GM18867 (cell line): ENCODE measurements around the gene SORCS2.

ENCODE experiments used
- ATAC-seq: cut with Tn5 transposase; IDR thresholded peaks from one replicate; pipeline ENCODE4 v1.9.1; 2021; ENCODE audit warnings: mild to moderate bottlenecking, moderate library complexity; ENCODE audit not compliant: unreplicated experiment

Gene SORCS2

DNA sequence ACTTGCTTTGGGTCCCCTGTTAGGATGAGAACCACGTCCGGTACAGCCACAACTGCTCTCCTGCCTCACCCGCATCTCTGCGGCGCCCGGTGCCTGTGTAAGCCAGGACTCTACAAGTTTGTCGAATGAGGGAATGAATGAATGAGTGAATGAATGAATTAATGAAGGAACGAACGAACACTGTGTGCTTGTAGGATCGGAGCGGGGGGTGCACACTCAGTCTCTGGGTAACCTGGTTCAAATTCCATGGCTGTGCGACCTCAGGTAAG lies 443.8 kb downstream of the SORCS2 start:
- ATAC-seq = no peak

DNA sequence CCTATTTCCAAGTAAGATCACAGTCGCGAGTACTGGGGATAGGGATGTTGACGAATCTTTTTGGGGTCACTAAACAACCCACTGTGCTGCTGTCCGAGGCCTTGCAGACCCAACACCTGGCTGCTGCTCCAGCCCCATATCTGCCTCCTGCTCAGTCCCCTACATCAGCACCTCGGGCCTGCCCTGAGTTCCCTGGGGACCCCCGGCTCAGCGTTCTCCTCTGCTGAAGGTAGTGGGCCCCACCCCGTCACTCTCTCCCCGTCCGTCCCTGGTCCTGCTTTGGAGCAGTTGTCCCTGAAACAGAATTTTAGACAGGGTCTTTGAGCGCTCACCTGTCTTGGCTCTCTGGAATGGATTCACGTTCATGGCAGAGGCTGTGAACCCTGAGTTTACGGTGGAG lies 444.8 kb downstream of the SORCS2 start:
- no peak for ATAC-seq

DNA sequence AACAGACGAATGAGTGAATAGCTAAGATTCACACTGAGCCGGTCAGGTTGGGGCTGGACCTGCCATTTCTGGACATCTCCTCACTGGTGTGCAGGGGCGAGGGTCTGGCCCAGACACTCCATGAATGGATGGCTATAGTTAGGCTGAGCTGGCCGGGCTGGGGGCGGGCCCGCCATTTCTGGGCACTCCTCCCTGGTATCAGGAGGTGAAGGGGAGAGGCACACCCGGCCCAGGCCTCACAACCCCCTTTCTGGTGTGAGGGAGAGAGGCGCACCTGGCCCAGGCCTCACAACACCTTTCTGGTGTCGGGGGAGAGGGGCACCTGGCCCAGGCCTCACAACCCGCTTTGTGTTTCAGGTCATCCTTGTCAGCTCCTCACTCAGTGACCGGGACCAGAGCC lies 445.6 kb downstream of the SORCS2 start:
- ATAC-seq = no peak

DNA sequence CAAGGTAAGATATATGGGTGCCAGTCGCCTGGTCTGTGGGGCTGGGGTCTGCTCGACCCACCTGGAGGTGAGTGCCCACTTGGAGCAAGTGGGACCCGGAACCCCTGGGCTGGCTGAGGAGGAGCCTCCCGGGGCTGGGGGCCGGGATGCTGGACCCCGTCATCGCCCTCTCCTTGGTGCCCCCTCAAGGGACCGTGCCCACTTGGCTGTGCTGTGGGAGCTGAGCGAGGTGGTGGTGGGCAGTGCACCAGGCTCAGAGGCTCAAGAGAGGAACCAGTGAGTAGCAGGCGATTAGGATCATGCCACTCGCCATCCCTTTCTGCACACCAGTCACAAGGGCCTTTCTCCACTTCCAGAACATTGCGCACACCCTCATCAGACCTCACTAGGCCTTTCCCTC lies 446.2 kb downstream of the SORCS2 start:
- no peak for ATAC-seq

DNA sequence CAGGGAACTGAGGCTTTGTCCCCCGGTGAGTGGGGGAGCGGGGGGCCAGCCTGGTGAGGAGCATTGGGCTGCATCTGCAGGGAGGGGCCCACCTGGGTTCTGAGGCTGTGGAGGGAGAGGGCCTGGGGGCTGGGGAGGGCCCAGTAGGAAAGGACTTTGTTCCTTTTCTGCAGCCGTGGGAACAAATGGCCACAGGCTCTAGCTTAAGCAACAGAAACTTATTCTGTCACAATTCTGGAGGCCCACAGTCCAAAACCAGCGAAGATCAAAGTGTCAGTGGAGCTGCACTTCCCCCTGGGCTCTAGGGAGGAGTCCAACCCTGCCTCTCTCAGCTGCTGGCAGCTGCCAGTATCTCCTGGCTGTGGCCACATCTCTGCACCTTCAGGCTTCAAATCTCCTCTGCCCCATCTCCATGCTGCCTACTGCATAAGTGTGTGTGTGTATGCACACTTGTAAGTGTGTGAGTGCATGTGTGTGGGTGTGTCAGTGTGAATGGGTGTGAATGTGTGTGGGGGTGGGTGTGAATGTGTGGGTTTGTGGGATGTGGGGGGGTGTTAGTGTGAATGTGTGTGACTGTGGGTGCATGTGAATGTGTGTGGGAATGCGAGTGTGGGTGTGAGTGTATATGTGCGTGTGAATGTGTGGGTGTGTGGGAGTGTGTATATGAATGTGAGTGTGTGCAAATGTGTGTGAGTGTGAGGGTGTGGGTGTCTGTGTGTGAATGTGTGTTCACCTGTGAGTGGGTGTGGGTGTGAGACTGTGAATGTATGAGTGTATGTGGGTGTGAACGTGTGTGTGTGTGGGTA lies 446.8 kb downstream of the SORCS2 start:
- no peak for ATAC-seq

DNA sequence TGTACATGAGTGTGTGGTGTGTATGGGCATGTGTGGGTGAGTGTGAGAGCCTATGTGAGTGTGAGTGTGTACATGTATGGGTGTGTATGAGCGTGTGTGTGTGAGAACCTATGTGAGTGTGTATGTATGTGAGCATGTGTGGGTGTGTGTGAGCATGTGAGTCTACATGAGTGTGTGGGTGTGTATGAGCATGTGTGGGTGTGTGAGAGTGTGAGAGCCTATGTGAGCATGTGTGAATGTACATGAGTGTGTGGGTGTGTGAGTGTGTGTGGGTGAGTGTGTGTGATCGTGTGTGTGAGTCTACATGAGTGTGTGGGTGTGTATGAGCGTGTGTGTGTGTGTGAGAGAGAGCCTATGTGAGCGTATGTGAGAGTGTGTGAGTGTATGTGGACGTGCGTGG lies 447.8 kb downstream of the SORCS2 start:
- ATAC-seq = no peak

DNA sequence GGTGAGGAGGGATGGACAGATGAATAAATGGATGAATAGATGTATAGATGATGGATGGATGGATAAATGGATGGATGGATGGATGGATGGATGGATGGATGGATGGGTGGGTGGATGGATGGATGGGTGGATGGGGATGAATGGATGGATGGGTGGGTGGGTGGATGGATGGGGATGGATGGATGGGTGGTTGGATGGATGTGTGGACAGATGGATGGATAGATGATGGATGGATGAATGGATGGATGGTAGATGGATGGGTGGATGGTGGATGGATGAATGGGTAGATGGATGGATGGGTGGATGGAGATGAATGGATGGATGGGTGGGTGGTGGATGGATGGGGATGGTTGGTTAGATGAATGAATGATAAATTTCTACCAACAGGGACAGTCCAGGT lies 449.4 kb downstream of the SORCS2 start:
- no peak for ATAC-seq

DNA sequence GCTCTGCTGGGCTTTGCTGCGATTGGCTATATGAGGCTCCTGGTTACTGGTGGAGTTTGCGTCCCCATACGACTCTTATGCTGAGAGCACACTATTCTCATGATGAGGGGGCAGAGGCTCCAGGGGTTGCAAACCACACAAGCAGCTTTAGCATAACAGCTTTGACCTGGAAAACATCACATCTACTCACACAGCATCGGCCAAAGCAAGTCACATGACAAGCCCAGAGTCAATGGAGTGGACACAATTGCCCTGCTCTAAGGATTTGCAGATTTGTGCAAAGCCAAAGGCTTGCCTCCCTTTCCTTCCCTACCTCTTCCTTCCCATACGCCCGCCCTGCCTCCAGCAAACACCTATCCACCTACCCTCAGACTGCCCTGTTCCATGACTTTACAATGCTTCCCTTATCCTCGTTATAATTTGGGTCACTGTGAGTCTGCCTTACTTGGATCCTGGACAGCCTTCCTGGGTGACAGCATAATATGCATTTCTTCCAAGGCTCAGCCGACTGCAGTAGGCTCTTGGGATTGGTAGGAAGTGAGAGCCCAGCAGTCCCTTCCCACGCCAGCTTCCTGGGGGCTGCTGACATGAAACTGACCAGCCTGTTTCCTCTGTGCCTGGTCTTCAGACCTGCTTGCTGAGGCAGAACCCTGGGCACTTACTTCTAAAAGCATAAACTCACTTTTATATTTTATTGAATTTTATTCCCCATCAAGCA lies 450.6 kb downstream of the SORCS2 start:
- no peak for ATAC-seq

DNA sequence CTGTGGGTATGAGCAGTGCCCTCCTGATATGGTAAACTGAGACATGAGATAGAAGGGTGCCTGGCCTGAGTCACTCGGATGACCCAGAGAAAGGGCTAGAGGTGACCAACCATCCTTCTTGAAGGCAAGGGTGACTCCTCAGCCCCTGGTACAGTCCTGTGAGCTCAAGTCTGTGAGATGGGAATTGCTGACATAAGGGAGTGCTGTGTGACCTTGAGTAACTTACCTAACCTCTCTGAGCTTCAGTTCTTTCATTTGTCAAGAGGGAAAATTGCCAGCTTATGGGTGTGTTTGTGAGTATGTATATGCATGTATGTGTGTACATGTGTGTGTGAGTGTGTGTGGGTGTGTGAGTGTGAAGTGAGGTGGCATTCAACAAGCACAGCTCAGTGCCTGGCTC lies 452.8 kb downstream of the SORCS2 start:
- no peak for ATAC-seq

DNA sequence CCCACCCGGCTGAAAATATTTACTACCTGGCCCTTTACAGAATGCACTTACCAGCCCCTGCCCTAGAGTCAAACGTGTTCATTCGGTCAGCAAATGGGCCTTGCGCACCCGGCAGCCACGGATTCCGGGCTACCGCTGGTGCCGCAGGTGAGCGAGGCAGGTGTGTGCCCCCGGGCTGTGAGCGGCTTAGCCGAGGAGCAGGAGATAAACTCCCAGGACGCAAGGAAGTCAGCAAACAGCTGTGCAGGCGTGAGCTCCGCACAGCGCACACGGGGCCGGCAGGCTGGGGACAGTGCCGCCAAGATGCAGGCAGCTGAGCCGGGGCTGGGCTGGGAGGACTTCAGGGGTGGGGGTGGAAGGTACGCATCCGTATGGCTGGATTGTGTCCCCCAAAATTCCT lies 453.6 kb downstream of the SORCS2 start:
- no peak for ATAC-seq

DNA sequence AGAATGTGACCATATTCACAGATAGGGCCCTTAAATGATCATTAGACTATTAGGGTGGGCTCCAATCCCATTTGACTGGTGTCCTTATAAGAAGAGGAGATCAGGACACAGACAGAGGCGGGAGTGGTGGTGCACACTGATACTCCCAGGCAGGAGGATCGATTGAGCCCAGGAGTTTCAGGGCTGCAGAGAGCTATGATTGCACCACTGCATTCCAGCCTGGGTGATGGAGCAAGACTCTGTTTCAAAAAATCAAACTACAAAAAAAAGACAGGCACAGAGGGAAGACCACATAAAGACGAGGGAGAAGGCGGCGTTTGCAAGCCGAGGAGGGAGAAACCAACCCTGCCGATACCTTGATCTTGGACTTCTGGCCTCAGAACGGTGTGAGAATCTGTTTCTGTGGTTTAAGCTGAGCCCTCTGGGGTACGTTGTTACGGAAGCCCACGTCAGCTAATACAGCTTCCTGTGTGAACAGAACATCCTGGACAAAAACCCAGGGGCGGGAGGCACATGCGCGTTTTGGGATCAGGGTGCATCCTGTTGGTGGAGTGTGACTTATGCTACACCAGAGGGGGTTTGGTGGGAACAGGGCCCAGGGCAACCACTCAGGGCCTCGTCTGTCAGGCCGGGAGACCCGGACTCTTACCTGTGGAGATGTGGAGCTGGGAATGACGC lies 454.2 kb downstream of the SORCS2 start:
- no peak for ATAC-seq

DNA sequence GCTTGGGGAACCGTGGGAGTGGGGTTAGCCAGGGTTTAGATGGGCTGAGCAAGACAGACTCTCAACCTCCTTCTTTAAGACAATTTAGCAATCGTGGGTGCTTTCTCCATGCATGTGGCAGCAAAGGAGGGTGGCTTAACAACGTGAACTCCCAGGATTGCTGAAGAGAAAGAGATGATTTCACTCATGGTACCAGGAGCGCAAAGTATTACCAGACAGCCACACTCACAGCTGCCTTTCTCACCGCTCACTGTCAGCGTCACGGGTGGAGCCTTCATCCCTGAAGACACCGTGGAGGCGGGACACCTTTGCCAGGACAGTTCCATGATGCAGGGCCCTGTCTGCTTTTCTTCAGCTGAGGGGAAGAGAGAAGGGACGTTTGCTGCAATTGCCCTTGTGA lies 454.8 kb downstream of the SORCS2 start:
- no peak for ATAC-seq

DNA sequence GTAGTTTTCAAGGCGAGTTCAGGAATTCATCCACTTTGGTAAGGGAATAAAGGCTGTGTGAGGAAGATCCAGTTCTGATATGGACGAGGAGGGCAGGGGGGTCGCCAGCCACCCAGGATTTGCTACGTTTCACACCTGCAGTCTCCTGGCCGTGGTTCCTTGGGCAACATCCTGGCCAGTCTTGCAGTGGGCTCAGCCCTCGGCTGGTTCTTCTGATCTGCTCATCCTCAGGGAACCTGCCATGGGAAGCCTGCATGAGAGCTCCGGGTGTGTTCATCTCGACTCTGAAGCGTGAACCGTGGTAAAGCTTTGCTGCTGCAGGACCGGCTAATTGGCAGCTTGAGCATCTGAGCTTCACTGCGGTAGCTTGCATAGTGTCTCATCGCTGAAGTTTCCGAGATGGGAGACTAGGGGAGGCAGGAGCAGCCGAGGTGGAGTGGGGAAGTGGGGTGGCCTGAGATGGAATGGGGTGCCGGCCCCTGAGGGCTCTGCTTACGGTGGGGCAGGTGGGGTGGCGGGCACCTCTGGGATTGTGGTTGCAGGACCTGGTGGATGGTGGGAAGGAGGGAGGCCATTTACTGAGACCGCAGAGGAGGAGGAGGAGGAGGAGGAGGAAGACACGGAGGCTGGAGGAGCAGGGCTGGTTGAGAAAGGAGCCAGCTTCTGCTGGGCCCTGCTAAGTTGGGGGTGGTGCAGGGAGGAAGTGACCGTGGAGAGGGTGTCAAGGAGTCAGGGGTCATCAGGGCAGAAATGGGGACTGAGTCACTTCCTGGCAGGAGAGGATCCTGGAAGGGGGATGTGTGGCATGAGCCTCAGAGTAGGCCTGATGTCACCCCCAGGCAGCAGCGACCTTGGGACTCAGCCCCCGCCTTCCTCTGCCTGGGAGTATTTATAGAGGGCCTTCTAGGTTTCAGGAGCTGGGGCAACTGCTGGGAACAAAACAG lies 455.5 kb downstream of the SORCS2 start:
- ATAC-seq = no peak

DNA sequence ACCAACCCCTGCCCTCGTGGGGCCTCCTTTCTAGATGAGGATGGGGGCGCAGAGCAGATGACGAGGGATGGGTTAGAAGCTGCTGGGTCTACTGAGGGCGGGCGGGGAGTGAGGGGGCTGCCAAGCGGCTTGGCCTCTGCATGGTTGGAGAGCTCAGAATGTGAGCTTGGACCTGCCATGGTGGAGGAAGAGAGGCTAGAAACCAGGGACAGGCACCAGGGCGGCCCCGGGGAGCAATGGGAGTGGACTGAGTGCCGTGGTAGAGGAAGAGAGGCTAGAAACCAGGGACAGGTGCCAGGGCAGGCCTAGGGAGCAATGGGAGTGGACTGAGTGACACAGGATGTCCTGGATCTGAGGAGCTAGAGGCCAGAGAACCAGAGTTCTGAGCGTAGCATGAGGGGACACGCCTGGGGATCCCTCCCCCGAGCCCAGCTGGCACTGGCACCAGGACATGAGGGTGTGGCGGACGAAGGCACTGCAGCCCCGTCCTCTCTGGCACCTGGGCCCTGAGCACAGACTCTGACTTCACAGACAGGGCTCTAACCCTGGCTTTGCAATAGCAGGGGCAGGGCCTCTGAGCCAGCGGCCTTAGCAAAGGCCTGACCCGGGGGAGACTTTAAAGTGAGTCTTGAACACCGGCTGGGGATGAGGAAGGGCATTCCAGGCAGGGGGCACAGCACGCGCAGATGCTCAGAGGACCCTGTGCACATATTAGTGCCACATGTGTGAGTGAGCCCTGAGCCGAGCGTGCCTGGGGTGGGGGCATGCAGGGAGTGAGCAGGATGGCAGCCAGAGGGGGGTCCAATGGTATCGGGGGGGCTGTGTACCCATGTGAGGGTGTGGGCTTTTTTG lies 456.4 kb downstream of the SORCS2 start:
- no peak for ATAC-seq

DNA sequence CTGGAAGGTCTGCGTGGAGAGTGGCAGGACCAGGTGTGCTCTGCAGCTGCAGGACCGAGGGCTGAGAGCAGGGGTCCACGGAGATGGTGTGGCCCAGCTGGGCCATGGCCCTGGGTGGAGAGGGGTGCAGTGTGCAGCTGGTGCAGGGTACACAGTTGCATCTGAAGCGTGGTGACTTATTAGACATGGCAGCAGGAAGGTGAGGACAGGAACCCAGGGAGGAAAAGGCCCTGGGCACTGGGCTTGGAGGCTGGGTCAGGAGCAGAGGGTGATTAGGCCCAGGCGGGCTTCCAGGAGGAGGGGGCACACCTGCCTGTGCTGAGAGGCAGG lies 457.0 kb downstream of the SORCS2 start:
- no peak for ATAC-seq

DNA sequence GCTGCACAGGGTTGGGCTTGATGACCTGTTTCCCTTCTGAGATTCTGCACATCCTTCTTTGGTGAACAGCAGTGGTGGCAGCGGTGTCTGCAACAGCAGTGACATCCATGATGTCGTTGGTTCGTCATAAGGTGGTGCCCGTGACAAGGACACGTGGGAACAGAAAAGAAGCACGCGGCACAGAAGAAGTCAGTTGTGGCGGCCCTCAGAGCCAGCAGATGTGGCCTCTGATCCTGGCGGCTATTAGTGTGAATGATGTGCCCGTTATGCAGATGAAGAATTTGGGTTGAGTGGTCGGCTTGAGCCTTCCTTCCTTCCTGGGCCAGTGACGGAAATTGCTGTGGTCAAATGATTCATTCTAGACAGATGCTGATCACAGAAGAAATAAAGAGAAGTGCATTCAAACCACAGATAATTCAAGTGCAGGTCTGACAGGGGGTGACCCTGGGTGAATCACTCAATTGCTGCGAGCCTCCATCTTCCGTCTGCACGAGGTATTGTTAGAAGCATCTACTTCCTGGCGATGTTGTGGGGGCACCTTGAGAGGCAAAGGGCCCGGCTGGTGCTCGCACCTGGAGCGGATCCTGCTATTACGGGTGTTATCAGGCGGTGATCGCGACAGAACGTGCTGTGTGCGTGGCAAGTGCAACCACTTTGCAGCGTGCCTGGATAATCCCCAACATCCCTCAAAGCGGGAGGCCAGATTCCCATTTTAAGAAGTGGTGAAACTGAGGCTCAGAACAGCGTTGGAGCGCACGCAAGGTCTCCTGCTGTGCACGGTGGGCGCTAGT lies 457.6 kb downstream of the SORCS2 start:
- ATAC-seq = no peak

DNA sequence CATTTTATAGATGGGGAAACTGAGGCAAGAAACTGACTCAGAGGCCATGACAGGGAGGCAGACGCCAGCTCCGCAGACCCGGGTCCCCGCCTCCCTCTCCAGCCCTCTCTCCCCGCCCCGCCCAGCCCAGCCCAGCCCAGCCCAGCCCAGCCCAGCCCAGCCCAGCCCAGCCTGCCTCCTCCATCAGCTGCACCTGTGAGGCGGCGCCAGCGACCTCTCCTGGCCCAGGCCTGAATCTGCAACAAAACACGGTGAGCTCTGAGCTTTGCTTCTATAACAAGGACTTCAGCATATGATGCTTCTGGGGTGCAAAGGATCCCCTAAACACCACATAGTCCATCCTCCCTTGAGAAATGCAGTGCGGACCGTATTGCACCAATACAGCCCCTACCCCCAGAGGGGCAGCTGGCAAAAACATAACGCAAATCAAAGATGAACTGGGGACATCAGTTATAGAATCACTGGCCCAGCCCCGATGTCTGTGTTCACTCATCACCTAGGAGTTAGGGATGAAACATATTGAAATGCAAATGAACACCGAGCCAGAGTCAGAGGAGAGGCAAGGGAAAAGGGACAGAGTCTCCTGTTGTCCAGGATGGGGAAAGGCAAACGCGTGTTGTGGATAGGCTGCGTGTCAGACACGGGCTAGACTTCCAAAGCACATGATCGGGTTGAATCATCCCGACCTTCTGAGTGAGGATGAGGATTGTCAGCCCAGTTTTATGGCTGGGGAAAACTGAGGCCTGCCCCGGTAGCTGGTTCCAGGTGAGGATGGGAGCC lies 458.5 kb downstream of the SORCS2 start:
- ATAC-seq = no peak

DNA sequence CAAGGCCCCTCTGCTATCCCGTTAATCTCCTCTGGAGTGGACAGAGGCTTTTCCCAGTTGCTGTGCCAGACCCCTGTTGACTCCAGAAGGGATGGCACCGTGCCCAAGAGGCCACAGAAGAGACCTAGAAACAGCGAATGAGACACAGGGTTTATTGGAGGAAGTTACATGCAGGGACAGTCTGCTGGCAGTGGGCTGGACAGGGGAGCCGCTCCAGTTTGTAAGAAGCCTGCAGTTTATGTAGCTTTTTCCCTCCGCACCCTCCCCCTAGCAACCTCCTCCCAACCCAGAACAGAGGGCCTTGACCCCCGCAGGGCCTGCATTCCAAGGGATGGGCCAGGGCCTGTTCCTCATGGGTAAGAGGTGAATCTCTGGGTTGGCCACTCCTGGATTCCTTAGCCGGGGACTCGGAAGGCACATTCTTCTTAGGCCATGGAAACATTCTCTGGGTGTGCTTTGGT lies 459.2 kb downstream of the SORCS2 start:
- ATAC-seq = no peak

DNA sequence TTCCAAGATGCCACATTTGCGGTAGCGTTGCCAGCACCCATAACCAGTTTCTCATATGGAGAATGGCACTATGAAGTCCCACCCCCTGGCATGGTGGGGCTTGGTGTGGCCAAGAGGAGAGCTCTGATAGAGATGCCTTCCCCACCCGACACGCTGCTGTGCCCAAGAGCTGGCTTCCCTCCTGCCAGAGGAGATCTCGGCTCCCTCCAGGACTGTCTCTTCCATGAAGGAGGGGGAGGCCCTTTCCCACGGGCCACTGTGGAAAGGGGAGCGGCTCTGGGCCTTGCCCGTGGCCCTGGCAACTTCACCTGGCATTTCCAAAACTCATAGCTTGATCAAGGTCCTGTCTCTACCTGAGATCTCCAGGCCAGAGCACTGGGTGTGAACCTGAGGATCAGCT lies 459.7 kb downstream of the SORCS2 start:
- ATAC-seq = no peak
